Chondrocyte (in vitro differentiated cells): ENCODE data around the gene GBF1. TPM values are rescaled to one million over a fixed set of nuclear protein-coding genes. Genes with fewer than 3 reads are reported as not detected.

Experiments used
- DNase-seq: peaks from one replicate; pipeline ENCODE4 v3.0.0; 2021; ENCODE audit warnings: mixed read lengths, low spot score
- H3K27ac Mint-ChIP-seq: one replicate; pipeline ENCODE4 v1.8.0; 2021; ENCODE audit warnings: mild to moderate bottlenecking, moderate library complexity, mixed read lengths; ENCODE audit not compliant: unreplicated experiment
- H3K27me3 Mint-ChIP-seq: 2 replicates; pipeline ENCODE4 v1.8.0; 2021; ENCODE audit warnings: low read depth, mixed read lengths
- H3K36me3 Mint-ChIP-seq: 2 replicates; pipeline ENCODE4 v1.8.0; 2021; ENCODE audit warnings: low read depth, mixed read lengths
- H3K4me1 Mint-ChIP-seq: 2 replicates; pipeline ENCODE4 v1.8.0; 2021; ENCODE audit warnings: low read depth, mild to moderate bottlenecking, mixed read lengths
- H3K4me3 Mint-ChIP-seq: one replicate; pipeline ENCODE4 v1.8.0; 2021; ENCODE audit warnings: mild to moderate bottlenecking, moderate library complexity, mixed read lengths; ENCODE audit not compliant: unreplicated experiment
- H3K9me3 Mint-ChIP-seq: 2 replicates; pipeline ENCODE4 v1.8.0; 2021; ENCODE audit warnings: low read depth, mixed read lengths
- CTCF ChIP-seq: fragments of 200-600 bp; sonication (generic); IDR thresholded peaks from 2 replicates; pipeline ENCODE4 v1.5.0; 2021; ENCODE audit warnings: antibody characterized with exemption, mild to moderate bottlenecking, moderate library complexity
- total RNA-seq: library from RNA; stranded (reverse); gene quantifications from 3 replicates; pipeline ENCODE4 v1.2.1, GENCODE V29; 2021

GBF1 gene
- total RNA-seq, 1 donor from 2014 or later, result 59.7 TPM

- no peaks in the 10 kb centered on the region for H3K9me3 Mint-ChIP-seq
- H3K4me3 Mint-ChIP-seq, result no peak overlapping the region
- no peak overlapping the region for H3K27ac Mint-ChIP-seq
- no peak for TF ChIP-seq CTCF
- H3K27me3 Mint-ChIP-seq, result peaks cover 8% of the 10 kb centered on the region
- H3K36me3 Mint-ChIP-seq, result peaks cover 2% of the 10 kb centered on the region
- peaks cover 23% of the 10 kb centered on the region for H3K4me1 Mint-ChIP-seq
- DNase-seq, result no peak
Observed at GRCh38 chr10:102405632-102406031, 160.3 kb downstream of the GBF1 start.

- Mint-ChIP-seq H3K4me1 (peaks cover 25% of the 10 kb centered on the region), H3K27ac (no peak overlapping the region), H3K4me3 (no peak overlapping the region), H3K9me3 (no peaks in the 10 kb centered on the region), H3K27me3 (peaks cover 18% of the 10 kb centered on the region), H3K36me3 (peaks cover 2% of the 10 kb centered on the region)
- TF ChIP-seq CTCF, result no peak
- DNase-seq, result no peak
Observed at GRCh38 chr10:102406815-102407214, 161.5 kb downstream of the GBF1 start.

GRCh38 chr10:102407425-102408130, 162.2 kb downstream of the GBF1 start:
- no peak overlapping the region for H3K27ac Mint-ChIP-seq

GRCh38 chr10:102408131-102408727, 162.9 kb downstream of the GBF1 start:
- Mint-ChIP-seq H3K9me3 (no peaks in the 10 kb centered on the region), H3K4me3 (peak overlapping the region; percentile 60), H3K27me3 (peaks cover 23% of the 10 kb centered on the region), H3K36me3 (no peaks in the 10 kb centered on the region), H3K4me1 (peaks cover 24% of the 10 kb centered on the region), H3K27ac (peak overlapping the region; percentile 59)
- no peak for TF ChIP-seq CTCF
- no peak for DNase-seq

More at GRCh38 chr10:102407425-102408130, 162.2 kb downstream of the GBF1 start:
- Mint-ChIP-seq H3K4me3 (peak overlapping the region; percentile 4), H3K27me3 (peaks cover 21% of the 10 kb centered on the region), H3K4me1 (peaks cover 22% of the 10 kb centered on the region), H3K36me3 (no peaks in the 10 kb centered on the region), H3K9me3 (no peaks in the 10 kb centered on the region)
- no peak for TF ChIP-seq CTCF
- no peak for DNase-seq

- TF ChIP-seq CTCF, result no peak
- H3K4me1 Mint-ChIP-seq, result peaks cover 25% of the 10 kb centered on the region
- H3K27me3 Mint-ChIP-seq, result peaks cover 23% of the 10 kb centered on the region
- no peak overlapping the region for H3K27ac Mint-ChIP-seq
- DNase-seq, result no peak
- H3K36me3 Mint-ChIP-seq, result no peaks in the 10 kb centered on the region
- peak overlapping the region; percentile 60 for H3K4me3 Mint-ChIP-seq
- H3K9me3 Mint-ChIP-seq, result no peaks in the 10 kb centered on the region
Observed at GRCh38 chr10:102408728-102409603, 163.6 kb downstream of the GBF1 start.
